ENCODE measurements around the gene TOR1B.

Gene TOR1B

GRCh38 chr9:129849901-129850300 is 46.9 kb downstream of the TOR1B start:
- DNase-seq: no peak

- DNase-seq: no peak
Measured at GRCh38 chr9:129850821-129851550, 48.0 kb downstream of the TOR1B start.

GRCh38 chr9:129851821-129852220 is 48.8 kb downstream of the TOR1B start:
- no peak for DNase-seq

GRCh38 chr9:129852579-129852978 is 49.6 kb downstream of the TOR1B start:
- no peak for DNase-seq

GRCh38 chr9:129853614-129854013 is 50.6 kb downstream of the TOR1B start:
- DNase-seq: no peak

- DNase-seq: no peak
Measured at GRCh38 chr9:129854588-129855110, 51.7 kb downstream of the TOR1B start.

GRCh38 chr9:129857207-129857606 is 54.2 kb downstream of the TOR1B start:
- no peak for DNase-seq

GRCh38 chr9:129858167-129858962 is 55.4 kb downstream of the TOR1B start:
- DNase-seq: no peak

Data from DMS53 (cell line).